Stimulated activated CD8-positive, alpha-beta memory T cell treated with anti-CD3 and anti-CD28 coated beads, Interleukin-12 subunit alpha, Interleukin-12 subunit beta, amount 100 ng/mL, for 24 hours (primary cell): ENCODE measurements around the gene COL9A1.

Experiments used
- DNase-seq: peaks from one replicate; pipeline ENCODE4 v3.0.0-alpha.2; 2020; ENCODE audit errors: extremely low read depth

COL9A1 gene

GRCh38 chr6:70231311-70231710 is 71.6 kb downstream of the COL9A1 start:
- no peak for DNase-seq

- no peak for DNase-seq
Measured at GRCh38 chr6:70225055-70225454, 77.8 kb downstream of the COL9A1 start.

GRCh38 chr6:70222439-70222749 is 80.5 kb downstream of the COL9A1 start:
- DNase-seq, result no peak

GRCh38 chr6:70221715-70222438 is 81.0 kb downstream of the COL9A1 start:
- DNase-seq, result no peak

GRCh38 chr6:70221025-70221714 is 81.7 kb downstream of the COL9A1 start:
- DNase-seq, result no peak

- DNase-seq, result no peak
Measured at GRCh38 chr6:70219943-70220613, 82.8 kb downstream of the COL9A1 start.

GRCh38 chr6:70216767-70217166 is 86.1 kb downstream of the COL9A1 start:
- DNase-seq, result no peak

GRCh38 chr6:70215460-70216108 is 87.3 kb downstream of the COL9A1 start:
- no peak for DNase-seq

GRCh38 chr6:70210462-70210861 is 92.4 kb downstream of the COL9A1 start:
- no peak for DNase-seq

GRCh38 chr6:70208235-70208790 is 94.6 kb downstream of the COL9A1 start:
- DNase-seq, result no peak

- DNase-seq, result no peak
Measured at GRCh38 chr6:70198785-70199184, 104.1 kb downstream of the COL9A1 start.

GRCh38 chr6:70196531-70196930 is 106.4 kb downstream of the COL9A1 start:
- DNase-seq, result no peak

GRCh38 chr6:70194421-70194820 is 108.5 kb downstream of the COL9A1 start:
- no peak for DNase-seq

GRCh38 chr6:70188202-70188601 is 114.7 kb downstream of the COL9A1 start:
- no peak for DNase-seq

GRCh38 chr6:70186461-70186860 is 116.4 kb downstream of the COL9A1 start:
- no peak for DNase-seq

GRCh38 chr6:70184723-70185122 is 118.2 kb downstream of the COL9A1 start:
- DNase-seq, result no peak

GRCh38 chr6:70183538-70183937 is 119.3 kb downstream of the COL9A1 start:
- DNase-seq, result no peak

- DNase-seq, result no peak
Measured at GRCh38 chr6:70180901-70181599, 121.8 kb downstream of the COL9A1 start.

GRCh38 chr6:70180183-70180900 is 122.5 kb downstream of the COL9A1 start:
- DNase-seq, result no peak

- no peak for DNase-seq
Measured at GRCh38 chr6:70176842-70177550, 125.9 kb downstream of the COL9A1 start.
